NB4 (cell line): ENCODE results near the gene RAB3IP.

ENCODE experiments used
- MAX ChIP-seq: IDR thresholded peaks from 2 replicates; pipeline ENCODE4 v1.6.1; 2011; ENCODE audit warnings: low read depth, low read length
- TF ChIP-seq, protein P1 (sequence below): IDR thresholded peaks from one replicate; pipeline ENCODE4 v1.5.1; 2012; ENCODE audit warnings: low read depth, low read length

GRCh38 chr12:69872804-69873203 is 134.1 kb downstream of the RAB3IP start:
- TF ChIP-seq MAX = no peak
- TF ChIP-seq, protein P1, sequence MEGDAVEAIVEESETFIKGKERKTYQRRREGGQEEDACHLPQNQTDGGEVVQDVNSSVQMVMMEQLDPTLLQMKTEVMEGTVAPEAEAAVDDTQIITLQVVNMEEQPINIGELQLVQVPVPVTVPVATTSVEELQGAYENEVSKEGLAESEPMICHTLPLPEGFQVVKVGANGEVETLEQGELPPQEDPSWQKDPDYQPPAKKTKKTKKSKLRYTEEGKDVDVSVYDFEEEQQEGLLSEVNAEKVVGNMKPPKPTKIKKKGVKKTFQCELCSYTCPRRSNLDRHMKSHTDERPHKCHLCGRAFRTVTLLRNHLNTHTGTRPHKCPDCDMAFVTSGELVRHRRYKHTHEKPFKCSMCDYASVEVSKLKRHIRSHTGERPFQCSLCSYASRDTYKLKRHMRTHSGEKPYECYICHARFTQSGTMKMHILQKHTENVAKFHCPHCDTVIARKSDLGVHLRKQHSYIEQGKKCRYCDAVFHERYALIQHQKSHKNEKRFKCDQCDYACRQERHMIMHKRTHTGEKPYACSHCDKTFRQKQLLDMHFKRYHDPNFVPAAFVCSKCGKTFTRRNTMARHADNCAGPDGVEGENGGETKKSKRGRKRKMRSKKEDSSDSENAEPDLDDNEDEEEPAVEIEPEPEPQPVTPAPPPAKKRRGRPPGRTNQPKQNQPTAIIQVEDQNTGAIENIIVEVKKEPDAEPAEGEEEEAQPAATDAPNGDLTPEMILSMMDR = no peak
